ENCODE results near the gene AZGP1.
A peak's percentile ranks its signal among the peaks of the same experiment; 100 is the strongest.
"Not testable (repeated sequence)": the region's sequence is repeated elsewhere in the genome, so short reads cannot be mapped to it uniquely, and the experiment has no call there.

The AZGP1 gene

GRCh38 chr7:99992330-99993038 lies 16.7 kb upstream of the AZGP1 start:
- H3K27ac ChIP-seq = no peak overlapping the region
- TF ChIP-seq, protein P1, sequence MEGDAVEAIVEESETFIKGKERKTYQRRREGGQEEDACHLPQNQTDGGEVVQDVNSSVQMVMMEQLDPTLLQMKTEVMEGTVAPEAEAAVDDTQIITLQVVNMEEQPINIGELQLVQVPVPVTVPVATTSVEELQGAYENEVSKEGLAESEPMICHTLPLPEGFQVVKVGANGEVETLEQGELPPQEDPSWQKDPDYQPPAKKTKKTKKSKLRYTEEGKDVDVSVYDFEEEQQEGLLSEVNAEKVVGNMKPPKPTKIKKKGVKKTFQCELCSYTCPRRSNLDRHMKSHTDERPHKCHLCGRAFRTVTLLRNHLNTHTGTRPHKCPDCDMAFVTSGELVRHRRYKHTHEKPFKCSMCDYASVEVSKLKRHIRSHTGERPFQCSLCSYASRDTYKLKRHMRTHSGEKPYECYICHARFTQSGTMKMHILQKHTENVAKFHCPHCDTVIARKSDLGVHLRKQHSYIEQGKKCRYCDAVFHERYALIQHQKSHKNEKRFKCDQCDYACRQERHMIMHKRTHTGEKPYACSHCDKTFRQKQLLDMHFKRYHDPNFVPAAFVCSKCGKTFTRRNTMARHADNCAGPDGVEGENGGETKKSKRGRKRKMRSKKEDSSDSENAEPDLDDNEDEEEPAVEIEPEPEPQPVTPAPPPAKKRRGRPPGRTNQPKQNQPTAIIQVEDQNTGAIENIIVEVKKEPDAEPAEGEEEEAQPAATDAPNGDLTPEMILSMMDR (conservative IDR thresholded peaks at IDR 0.05) = no peak

- not testable (repeated sequence) for H3K27ac ChIP-seq
These were observed 15.7 kb upstream of the AZGP1 start for GRCh38 chr7:99991543-99991942.

DNA sequence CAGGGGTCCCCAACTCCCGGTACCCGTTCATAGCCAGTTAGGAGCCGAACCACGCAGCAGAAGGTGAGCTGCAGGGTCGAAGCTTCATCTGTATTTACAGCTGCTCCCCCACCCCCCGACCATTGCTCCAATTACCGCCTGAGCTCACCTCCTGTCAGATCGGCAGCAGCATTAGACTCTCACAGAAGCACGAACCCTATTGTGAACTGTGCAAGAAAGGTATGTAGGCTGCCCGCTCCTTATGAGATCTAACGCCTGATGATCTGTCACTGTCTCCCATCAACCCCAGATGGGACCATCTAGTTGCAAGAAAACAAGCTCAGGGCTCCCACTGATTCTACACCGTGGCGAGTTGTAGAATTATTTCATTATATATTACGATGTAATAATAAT lies 14.6 kb upstream of the AZGP1 start:
- H3K27ac ChIP-seq = no peak overlapping the region
- TF ChIP-seq, protein P1 (conservative IDR thresholded peaks at IDR 0.05) = no peak

- no peak overlapping the region for H3K27ac ChIP-seq
- TF ChIP-seq, protein P1 (conservative IDR thresholded peaks at IDR 0.05) = no peak
These were observed 12.0 kb upstream of the AZGP1 start for GRCh38 chr7:99987846-99988245.

DNA sequence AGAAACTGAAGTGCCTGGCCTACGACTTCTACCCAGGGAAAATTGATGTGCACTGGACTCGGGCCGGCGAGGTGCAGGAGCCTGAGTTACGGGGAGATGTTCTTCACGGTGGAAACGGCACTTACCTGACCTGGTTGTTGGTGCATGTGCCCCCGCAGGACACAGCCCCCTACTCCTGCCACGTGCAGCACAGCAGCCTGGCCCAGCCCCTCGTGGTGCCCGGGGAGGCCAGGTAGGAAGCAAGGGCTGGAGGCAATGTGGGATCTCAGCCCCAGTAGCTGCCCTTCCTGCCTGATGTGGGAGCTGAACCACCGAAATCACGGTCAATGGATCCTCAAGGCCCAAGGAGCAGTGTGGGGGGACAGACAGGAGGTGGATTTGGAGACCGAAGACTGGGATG lies 11.5 kb upstream of the AZGP1 start:
- H3K27ac ChIP-seq = not testable (repeated sequence)

DNA sequence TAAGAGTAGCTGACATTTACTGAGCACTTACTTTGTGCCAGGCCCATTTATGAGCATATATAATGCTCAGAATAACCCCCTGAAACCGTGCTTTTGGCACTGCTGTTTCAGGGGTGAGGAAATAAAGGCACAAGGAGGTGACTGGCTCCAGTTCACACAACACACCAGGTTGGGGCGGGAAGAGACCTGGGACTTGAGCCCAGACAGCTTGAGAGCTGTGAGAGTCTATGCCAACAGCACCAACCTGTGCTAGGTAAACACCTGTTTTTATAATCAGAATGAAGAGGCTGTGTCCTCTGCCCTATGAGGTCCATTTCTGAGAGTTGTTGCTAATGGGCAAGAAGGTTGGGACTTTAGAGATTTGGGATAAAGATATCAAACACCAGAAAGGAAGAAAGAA lies 8.8 kb upstream of the AZGP1 start:
- no peak overlapping the region for H3K27ac ChIP-seq
- TF ChIP-seq, protein P1 (conservative IDR thresholded peaks at IDR 0.05) = no peak

DNA sequence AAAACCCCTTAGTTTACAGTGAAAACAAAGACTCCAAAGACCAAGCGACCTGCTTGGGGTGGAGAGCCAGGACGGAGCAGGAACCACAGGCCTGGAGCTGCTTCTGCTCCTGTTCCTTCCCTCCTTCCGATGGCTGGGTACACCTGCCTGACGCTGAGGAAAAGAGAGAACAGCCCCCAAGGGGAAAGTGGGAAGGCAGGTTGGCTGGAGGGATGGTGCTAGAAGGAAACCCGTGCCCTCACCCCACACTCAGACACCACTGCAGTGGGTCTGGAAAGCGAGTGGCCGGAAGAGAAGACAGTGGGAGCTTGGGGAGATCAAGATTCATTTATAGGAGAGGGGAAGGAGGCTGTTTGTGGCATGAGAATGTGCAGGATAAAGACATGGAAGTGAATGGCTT lies 5.2 kb upstream of the AZGP1 start:
- H3K27ac ChIP-seq = not testable (repeated sequence)

GRCh38 chr7:99980448-99980872 lies 4.6 kb upstream of the AZGP1 start:
- H3K27ac ChIP-seq = not testable (repeated sequence)

- not testable (repeated sequence) for H3K27ac ChIP-seq
- TF ChIP-seq, protein P1 (conservative IDR thresholded peaks at IDR 0.05) = peak; percentile 92
These were observed 4.0 kb upstream of the AZGP1 start for GRCh38 chr7:99979814-99980225.

- H3K27ac ChIP-seq = no peak overlapping the region
These were observed 795 bp upstream of the AZGP1 start for GRCh38 chr7:99976626-99977025.

More at GRCh38 chr7:99976626-99977025, 795 bp upstream of the AZGP1 start:
- TF ChIP-seq, protein P1 (conservative IDR thresholded peaks at IDR 0.05) = no peak
